22Rv1 (cell line): ENCODE measurements around the gene TOLLIP.
"Not testable (repeated sequence)": the region's sequence is repeated elsewhere in the genome, so short reads cannot be mapped to it uniquely, and the experiment has no call there.

Source experiments
- H3K27ac ChIP-seq: fragments of 450-650 bp; 2 replicates; pipeline ENCODE4 v1.5.1; 2017
- CTCF ChIP-seq: fragments of 450-650 bp; IDR thresholded peaks from 2 replicates; pipeline ENCODE4 v1.5.1; 2017; ENCODE audit warnings: mild to moderate bottlenecking
- ZFX ChIP-seq: fragments of 450-650 bp; IDR thresholded peaks from 2 replicates; pipeline ENCODE4 v1.6.1; 2017; ENCODE audit warnings: antibody characterized with exemption, borderline replicate concordance

The TOLLIP gene

DNA sequence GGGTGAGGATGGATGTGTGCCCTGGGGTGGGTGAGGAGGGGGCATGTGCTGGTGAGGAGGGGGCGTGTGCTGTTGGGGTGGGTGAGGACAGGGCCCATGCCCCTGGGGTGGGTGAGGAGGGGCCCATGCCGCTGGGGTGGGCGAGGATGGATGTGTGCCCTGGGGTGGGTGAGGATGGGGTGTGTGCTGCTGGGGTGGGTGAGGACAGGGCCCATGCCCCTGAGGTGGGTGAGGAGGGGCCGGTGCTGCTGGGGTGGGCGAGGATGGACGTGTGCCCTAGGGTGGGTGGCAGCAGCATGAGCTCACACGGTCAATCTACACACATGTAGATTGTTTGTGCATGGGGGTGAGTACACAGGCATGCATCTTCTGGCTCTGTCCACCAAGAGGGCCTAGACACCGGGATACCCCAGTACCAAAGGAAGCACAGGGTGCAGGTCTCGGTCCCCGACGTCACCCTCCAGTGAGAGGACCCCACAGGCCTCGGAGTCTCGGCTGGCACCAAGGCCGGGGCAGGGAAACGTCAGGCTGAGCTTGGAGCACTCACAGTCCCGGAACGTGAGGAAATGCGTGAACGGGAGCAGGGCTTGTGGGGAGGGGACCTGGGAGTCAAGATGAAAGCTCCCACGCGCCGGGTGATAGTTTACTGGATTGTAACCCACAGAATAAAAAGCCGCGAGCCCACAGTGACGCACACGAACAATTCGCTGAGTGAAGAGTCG is 37.4 kb upstream of the TOLLIP start:
- no peak overlapping the region for H3K27ac ChIP-seq
- TF ChIP-seq ZFX (no peak), CTCF (no peak)

GRCh38 chr11:1345737-1346513 is 36.5 kb upstream of the TOLLIP start:
- no peak for TF ChIP-seq CTCF
- no peak for TF ChIP-seq ZFX

DNA sequence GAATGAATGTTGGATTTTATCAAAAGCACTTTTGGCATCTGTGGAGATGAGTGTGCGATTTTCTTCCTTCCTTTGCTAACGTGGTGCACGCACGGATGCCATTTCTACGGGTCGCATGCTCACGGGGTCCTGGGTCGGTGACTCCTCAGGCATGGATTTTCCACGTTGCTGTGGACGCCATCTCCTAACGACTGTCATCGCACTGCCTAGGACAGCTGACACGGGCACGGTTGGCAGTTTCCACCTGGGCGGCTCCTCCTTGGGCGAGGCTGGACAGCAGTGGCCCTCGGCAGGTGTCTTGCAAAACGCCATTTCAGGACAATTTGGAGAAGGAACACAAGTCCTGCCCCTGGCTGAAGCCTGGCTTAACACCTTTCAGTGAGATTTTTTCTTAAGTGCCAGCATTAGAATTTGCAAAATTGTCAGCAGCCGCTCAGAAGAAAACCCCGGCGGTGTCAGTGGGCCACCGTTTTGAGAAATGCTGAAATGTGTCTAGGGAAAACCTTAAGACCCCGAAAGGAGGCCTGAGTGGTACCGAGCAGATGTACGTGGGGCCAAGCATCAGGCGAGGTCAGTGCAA is 34.7 kb upstream of the TOLLIP start:
- TF ChIP-seq CTCF = no peak
- no peak for TF ChIP-seq ZFX
- no peak overlapping the region for H3K27ac ChIP-seq

More at GRCh38 chr11:1345737-1346513, 36.5 kb upstream of the TOLLIP start:
- H3K27ac ChIP-seq = no peak overlapping the region

GRCh38 chr11:1343391-1344055 is 34.1 kb upstream of the TOLLIP start:
- no peak overlapping the region for H3K27ac ChIP-seq
- no peak for TF ChIP-seq ZFX
- no peak for TF ChIP-seq CTCF

DNA sequence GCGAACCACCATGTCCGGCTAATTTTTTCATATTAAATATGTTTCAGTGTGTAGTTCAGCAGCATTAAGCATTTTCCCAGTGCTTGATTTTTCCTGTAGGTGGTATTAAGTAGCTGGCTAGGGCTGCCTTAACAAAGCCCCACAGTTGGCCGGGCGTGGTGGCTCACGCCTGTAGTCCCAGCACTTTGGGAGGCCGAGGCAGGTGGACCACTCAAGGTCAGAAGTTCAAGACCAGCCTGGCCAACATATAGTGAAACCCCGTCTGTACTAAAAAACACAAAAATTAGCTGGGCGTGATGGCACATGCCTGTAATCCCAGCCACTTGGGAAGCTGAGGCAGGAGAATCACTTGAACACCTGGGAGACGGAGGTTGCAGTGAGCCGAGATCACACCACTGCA is 33.5 kb upstream of the TOLLIP start:
- H3K27ac ChIP-seq = no peak overlapping the region
- TF ChIP-seq ZFX = no peak

DNA sequence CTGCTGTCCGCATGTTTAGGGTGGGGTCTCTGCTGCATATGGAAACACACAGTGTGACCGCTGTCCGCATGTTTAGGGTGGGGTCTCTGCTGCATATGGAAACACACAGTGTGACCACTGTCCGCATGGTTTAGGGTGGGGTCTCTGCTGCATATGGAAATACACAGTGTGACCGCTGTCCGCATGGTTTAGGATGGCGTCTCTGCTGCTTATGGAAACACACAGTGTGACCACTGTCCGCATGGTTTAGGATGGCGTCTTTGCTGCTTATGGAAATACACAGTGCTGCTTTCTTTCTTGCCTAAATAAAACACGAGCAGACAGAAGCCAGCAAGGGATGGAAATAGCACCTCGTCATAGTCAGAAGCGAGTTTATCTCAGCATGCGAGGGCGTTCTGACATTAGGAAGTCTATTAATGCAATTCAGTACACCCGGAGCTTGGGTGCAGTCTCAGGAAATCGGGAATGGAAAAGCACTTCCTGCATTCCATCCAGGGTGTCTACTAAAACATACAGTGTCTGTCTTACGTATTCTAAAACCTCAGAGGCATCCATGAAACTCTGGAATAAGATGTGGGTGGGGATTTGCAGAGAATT is 32.6 kb upstream of the TOLLIP start:
- TF ChIP-seq CTCF = no peak
- no peak for TF ChIP-seq ZFX
- no peak overlapping the region for H3K27ac ChIP-seq

- H3K27ac ChIP-seq = not testable (repeated sequence)
These were observed 31.8 kb upstream of the TOLLIP start for GRCh38 chr11:1341226-1341625.
